Activated CD4-positive, alpha-beta memory T cell treated with anti-CD3 and anti-CD28 coated beads, Interleukin-2, amount 10 ng/mL, durations not matched to agents 7 days and 5 days (primary cell): Measurements from ENCODE around the gene C3AR1. TPM values are rescaled to one million over a fixed set of nuclear protein-coding genes. Genes with fewer than 3 reads are reported as not detected.
"Not testable (repeated sequence)": the region's sequence is repeated elsewhere in the genome, so short reads cannot be mapped to it uniquely, and the experiment has no call there.

ENCODE experiments used
- CTCF ChIA-PET: fragments of 350-600 bp; sonication (Branson Sonifier 250); formaldehyde crosslinking; loops from one replicate; lab custom pipeline; 2021; ENCODE audit warnings: antibody characterized with exemption, inconsistent platforms; lab: Charles Lee
- POLR2A ChIA-PET: fragments of 350-600 bp; sonication (Branson Sonifier 250); formaldehyde crosslinking; loops from one replicate; lab custom pipeline; 2021; ENCODE audit warnings: antibody characterized with exemption; lab: Charles Lee
- DNase-seq: peaks from one replicate; pipeline ENCODE4 v3.0.0-alpha.2; 2020
- H3K27ac Mint-ChIP-seq: one replicate; pipeline ENCODE4 v1.8.0; 2021; ENCODE audit warnings: mild to moderate bottlenecking, mixed read lengths
- H3K27me3 Mint-ChIP-seq: one replicate; pipeline ENCODE4 v1.8.0; 2021; ENCODE audit warnings: mixed read lengths
- H3K36me3 Mint-ChIP-seq: one replicate; pipeline ENCODE4 v1.8.0; 2021; ENCODE audit warnings: low read depth, mixed read lengths
- H3K4me1 Mint-ChIP-seq: one replicate; pipeline ENCODE4 v1.8.0; 2021; ENCODE audit warnings: mixed read lengths
- H3K4me3 Mint-ChIP-seq: one replicate; pipeline ENCODE4 v1.8.0; 2021; ENCODE audit warnings: mild to moderate bottlenecking, mixed read lengths
- H3K9me3 Mint-ChIP-seq: one replicate; pipeline ENCODE4 v1.8.0; 2021; ENCODE audit warnings: mixed read lengths
- total RNA-seq, 2 experiments: library from RNA; stranded (reverse); gene quantifications; one replicate each; pipeline ENCODE4 v1.2.3, GENCODE V29; 2021

The C3AR1 gene
- total RNA-seq, 2 experiments from 2014 or later, result 11.4 to 12.2 TPM

GRCh38 chr12:8018666-8019581 lies 47.2 kb downstream of the C3AR1 start:
- H3K27me3 Mint-ChIP-seq, result peaks cover 40% of the 10 kb centered on the region
- H3K27ac Mint-ChIP-seq, result no peak overlapping the region
- DNase-seq, result no peak
- peaks cover 3% of the 10 kb centered on the region for H3K4me1 Mint-ChIP-seq
- ChIA-PET POLR2A (no interaction called here), CTCF (no interaction called here)
- H3K9me3 Mint-ChIP-seq, result no peaks in the 10 kb centered on the region
- no peak overlapping the region for H3K4me3 Mint-ChIP-seq
- H3K36me3 Mint-ChIP-seq, result no peaks in the 10 kb centered on the region

GRCh38 chr12:8018213-8018612 lies 47.9 kb downstream of the C3AR1 start:
- H3K4me3 Mint-ChIP-seq, POLR2A ChIA-PET: not testable (repeated sequence)

DNA sequence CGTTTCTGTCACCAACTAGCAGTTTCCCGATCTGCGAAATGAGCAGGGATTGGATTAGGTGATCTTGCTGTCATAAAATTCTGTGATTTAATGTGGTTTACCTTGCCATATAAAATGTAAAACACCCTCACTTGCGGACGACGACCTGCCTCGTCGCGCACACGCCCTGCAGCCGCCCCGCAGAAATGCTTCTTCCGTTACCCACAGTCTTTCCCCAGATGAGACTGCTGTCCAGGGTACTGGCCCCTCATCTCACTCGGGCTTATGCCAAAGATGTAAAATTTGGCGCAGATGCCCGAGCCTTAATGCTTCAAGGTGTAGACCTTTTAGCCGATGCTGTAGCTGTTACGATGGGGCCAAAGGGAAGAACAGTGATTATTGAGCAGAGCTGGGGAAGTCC lies 51.3 kb downstream of the C3AR1 start:
- H3K27ac Mint-ChIP-seq, result no peak overlapping the region
- H3K27me3 Mint-ChIP-seq, result peaks cover 37% of the 10 kb centered on the region
- H3K4me1 Mint-ChIP-seq, result peaks cover 3% of the 10 kb centered on the region
- H3K4me3 Mint-ChIP-seq, result no peak overlapping the region
- H3K36me3 Mint-ChIP-seq, result no peaks in the 10 kb centered on the region
- POLR2A ChIA-PET, result no interaction called here
- no peaks in the 10 kb centered on the region for H3K9me3 Mint-ChIP-seq
- CTCF ChIA-PET, result interaction anchor here (1.5 kb wide), 1 partner anchor 24 kb away, joined by 3 read pairs; no protein-coding TSS in a partner anchor
- DNase-seq, result no peak

More at GRCh38 chr12:8018213-8018612, 47.9 kb downstream of the C3AR1 start:
- DNase-seq, H3K27ac Mint-ChIP-seq, H3K36me3 Mint-ChIP-seq, H3K9me3 Mint-ChIP-seq, H3K4me1 Mint-ChIP-seq: not testable (repeated sequence)
- peaks cover 40% of the 10 kb centered on the region for H3K27me3 Mint-ChIP-seq
- CTCF ChIA-PET, result interaction anchor here (1.0 kb wide), 1 partner anchor 26 kb away, joined by 3 read pairs; no protein-coding TSS in a partner anchor

DNA sequence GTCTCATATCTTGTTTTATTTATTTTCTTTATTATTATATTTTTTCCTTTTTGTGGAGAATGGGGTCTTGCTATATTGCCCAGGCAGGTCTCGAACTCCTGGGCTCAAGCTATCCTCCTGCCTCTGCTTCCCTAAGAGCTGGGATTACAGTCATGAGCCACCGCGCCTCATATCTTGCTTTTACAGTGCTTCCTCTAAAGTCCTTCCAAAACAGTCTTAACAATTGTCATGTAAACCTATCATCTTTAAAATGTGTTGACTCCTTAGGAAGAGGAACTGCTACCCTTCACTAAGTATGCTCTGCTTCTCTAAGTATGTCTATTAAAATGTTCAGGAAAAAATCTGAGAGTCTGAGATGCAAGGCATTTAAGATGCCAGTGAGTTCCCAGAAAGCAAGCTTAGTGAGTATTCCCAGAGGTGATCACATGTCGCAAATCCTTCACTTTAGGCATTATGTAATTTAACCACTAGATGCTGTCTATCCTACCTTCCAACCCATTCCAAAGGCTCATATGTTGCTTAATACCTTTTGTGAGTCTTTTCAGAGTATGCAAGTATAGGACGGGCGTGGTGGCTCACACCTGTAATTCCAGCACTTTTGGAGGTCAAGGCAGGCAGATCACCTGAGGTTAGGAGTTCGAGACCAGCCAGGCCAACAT lies 53.4 kb downstream of the C3AR1 start:
- ChIA-PET POLR2A (no interaction called here), CTCF (interaction anchor here (1.5 kb wide), 1 partner anchor 65 kb away, joined by 4 read pairs; no protein-coding TSS in a partner anchor)
- Mint-ChIP-seq H3K4me3 (no peak overlapping the region), H3K27ac (no peak overlapping the region), H3K9me3 (no peaks in the 10 kb centered on the region), H3K27me3 (peaks cover 32% of the 10 kb centered on the region), H3K36me3 (no peaks in the 10 kb centered on the region), H3K4me1 (no peaks in the 10 kb centered on the region)
- DNase-seq, result no peak

GRCh38 chr12:8011331-8011730 lies 54.8 kb downstream of the C3AR1 start:
- H3K4me1 Mint-ChIP-seq, result no peaks in the 10 kb centered on the region
- ChIA-PET CTCF (interaction anchor here (1.5 kb wide), 1 partner anchor 67 kb away, joined by 4 read pairs; no protein-coding TSS in a partner anchor), POLR2A (no interaction called here)
- H3K27ac Mint-ChIP-seq, result no peak overlapping the region
- H3K4me3 Mint-ChIP-seq, result no peak overlapping the region
- no peak for DNase-seq
- H3K27me3 Mint-ChIP-seq, result peaks cover 24% of the 10 kb centered on the region
- H3K36me3 Mint-ChIP-seq, result no peaks in the 10 kb centered on the region
- H3K9me3 Mint-ChIP-seq, result no peaks in the 10 kb centered on the region

Other genes starting within 250 kb of the C3AR1 start
- 10 to 100 TPM; 15.8 to 18.6 TPM for gene SLC2A14, start 193.4 kb downstream of the C3AR1 start, total RNA-seq
- gene SLC2A3, start 130.2 kb downstream of the C3AR1 start, total RNA-seq, result 100 to 1,000 TPM; 659 to 664 TPM
- gene FOXJ2, start 33.6 kb downstream of the C3AR1 start, total RNA-seq, result 10 to 100 TPM; 19.6 to 20.4 TPM
- 10 to 100 TPM; 38.4 to 42.9 TPM for gene NECAP1, start 15.9 kb upstream of the C3AR1 start, total RNA-seq
- 1 to 10 TPM in 1 of 2 experiments, under 1 TPM in 1; 0.50 to 1.7 TPM for gene CLEC4A, start 57.3 kb upstream of the C3AR1 start, total RNA-seq
- gene ZNF705A, start 90.7 kb upstream of the C3AR1 start, total RNA-seq, result not detected
- under 1 TPM; 0.20 TPM for gene FAM90A1, start 161.3 kb upstream of the C3AR1 start, total RNA-seq